ENCODE results near the gene SFI1. TPM values are rescaled to one million over a fixed set of nuclear protein-coding genes. Genes with fewer than 3 reads are reported as not detected.
"Not testable (repeated sequence)": the region's sequence is repeated elsewhere in the genome, so short reads cannot be mapped to it uniquely, and the experiment has no call there.

The SFI1 gene
- total and polyA plus RNA-seq, 2 experiments from 2014 or later, result 9.0 to 17.5 TPM

DNA sequence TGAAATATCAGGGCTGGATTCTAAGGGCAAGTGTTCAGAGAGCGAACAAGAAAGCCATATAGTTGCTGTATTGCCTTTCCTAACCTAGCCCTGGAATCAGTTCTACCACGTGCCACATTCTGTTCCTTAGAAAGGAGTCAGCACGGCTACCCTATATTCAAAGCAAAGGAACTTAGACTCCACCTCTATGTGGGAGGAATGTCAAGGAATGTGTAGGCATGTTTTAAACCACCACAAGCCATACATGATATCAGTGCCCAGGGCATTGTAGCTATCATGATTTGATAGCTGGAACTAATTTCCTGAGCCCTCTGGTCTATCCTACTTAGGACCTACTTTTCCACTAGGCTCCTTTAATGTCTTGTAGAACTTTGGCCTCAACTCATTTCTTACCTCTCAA lies 4.2 kb upstream of the SFI1 start:
- no peaks in the 10 kb centered on the region for H3K27me3 ChIP-seq (replicated peaks; ENCODE audit: insufficient read depth)
- WGBS, 2 experiments (ENCODE audit: low coverage in 1 of 2, low lambda C conversion rate in 2 of 2, missing lambda C conversion rate in 2 of 2), result 94 to 100% methylated on average over 3 of the region's 3 CpGs
- in situ Hi-C loops (cut with MboI), result no loop called here

DNA sequence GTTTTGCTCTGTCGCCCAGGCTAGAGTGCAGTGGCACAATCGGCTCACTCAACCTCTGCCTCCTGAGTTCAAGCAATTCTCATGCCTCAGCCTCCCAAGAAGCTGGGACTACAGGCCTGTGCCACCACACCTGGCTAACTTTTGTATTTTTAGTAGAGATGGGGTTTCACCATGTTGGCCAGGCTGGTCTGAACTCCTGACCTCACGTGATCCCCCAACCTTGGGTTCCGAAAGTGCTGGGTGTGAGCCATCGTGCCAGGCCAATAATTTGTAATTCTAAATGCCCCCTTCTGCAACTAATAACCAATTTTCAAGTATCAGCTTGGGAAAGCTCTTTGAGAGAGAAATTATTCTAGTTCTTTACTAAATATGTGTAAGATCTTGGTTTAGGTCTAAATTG lies 3.0 kb upstream of the SFI1 start:
- H3K79me2 ChIP-seq (ENCODE audit: insufficient read depth), result peaks cover 44% of the 10 kb centered on the region
- H3K27ac ChIP-seq; H4K20me1 ChIP-seq (ENCODE audit: insufficient read depth); H3K4me2 ChIP-seq (ENCODE audit: unreplicated experiment); H3K4me3 ChIP-seq; H3K27me3 ChIP-seq (replicated peaks; ENCODE audit: insufficient read depth); H3K9me2 ChIP-seq (ENCODE audit: insufficient read depth); DNase-seq; H3K36me3 ChIP-seq (ENCODE audit: low read depth); H3K9ac ChIP-seq; in situ Hi-C loops (cut with MboI); H2AFZ ChIP-seq; H3K9me3 ChIP-seq (ENCODE audit: low read depth): not testable (repeated sequence)
- peaks cover 10% of the 10 kb centered on the region; the same call in 1 of the 2 replicates for H3K4me1 ChIP-seq (ENCODE audit: insufficient read depth)
- 95 to 97% methylated on average over 5 of the region's 5 CpGs for WGBS, 2 experiments (ENCODE audit: low coverage in 1 of 2, low lambda C conversion rate in 2 of 2, missing lambda C conversion rate in 2 of 2)
- peaks cover 28% of the 10 kb centered on the region for H3F3A ChIP-seq (ENCODE audit: insufficient read depth)

More for the DNA sequence above, 4.2 kb upstream of the SFI1 start:
- Histone ChIP-seq H3K4me1 (ENCODE audit: insufficient read depth) (peaks cover 17% of the 10 kb centered on the region), H3K9me2 (ENCODE audit: insufficient read depth) (no peaks in the 10 kb centered on the region), H3F3A (ENCODE audit: insufficient read depth) (peaks cover 29% of the 10 kb centered on the region), H3K9ac (no peak overlapping the region), H3K79me2 (ENCODE audit: insufficient read depth) (peaks cover 44% of the 10 kb centered on the region), H3K4me3 (no peak overlapping the region), H3K4me2 (ENCODE audit: unreplicated experiment) (no peak overlapping the region), H3K9me3 (ENCODE audit: low read depth) (no peaks in the 10 kb centered on the region), H4K20me1 (ENCODE audit: insufficient read depth) (no peaks in the 10 kb centered on the region), H3K27ac (no peak overlapping the region), H3K36me3 (ENCODE audit: low read depth) (no peaks in the 10 kb centered on the region), H2AFZ (no peak overlapping the region)
- TF ChIP-seq EZH2 (IDR thresholded peaks at IDR 0.05; ENCODE audit: insufficient read depth, poor library complexity, severe bottlenecking), result no peak
- no peak for TF ChIP-seq EZH2phosphoT487 (IDR thresholded peaks at IDR 0.05; ENCODE audit: insufficient read depth, low read depth)
- no peak for DNase-seq

DNA sequence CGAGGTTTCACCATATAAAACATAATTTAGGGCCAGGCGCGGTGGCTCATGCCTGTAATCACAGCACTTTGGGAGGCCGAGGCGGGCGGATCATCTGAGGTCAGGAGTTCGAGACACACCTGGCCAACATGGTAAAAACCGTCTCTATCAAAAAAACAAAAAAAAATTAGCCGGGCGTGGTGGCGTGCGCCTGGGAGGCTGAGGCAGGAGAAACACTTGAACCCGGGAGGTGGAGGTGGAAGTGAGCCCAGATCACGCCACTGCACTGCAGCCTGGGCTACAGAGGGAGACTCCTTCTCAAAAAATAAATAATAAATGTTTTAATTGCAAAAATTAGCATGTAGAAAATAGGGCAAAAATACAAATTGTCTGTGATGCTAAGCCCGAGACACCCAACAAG lies 993 bp upstream of the SFI1 start:
- H3K9me2 ChIP-seq (ENCODE audit: insufficient read depth), result no peaks in the 10 kb centered on the region
- H3K4me2 ChIP-seq (ENCODE audit: unreplicated experiment), result peak overlapping the region; percentile 87
- H4K20me1 ChIP-seq (ENCODE audit: insufficient read depth), result no peaks in the 10 kb centered on the region
- H3K36me3 ChIP-seq (ENCODE audit: low read depth), result no peaks in the 10 kb centered on the region
- H3K9ac ChIP-seq, result peak overlapping the region; percentile 83
- TF ChIP-seq EZH2 (IDR thresholded peaks at IDR 0.05; ENCODE audit: insufficient read depth, poor library complexity, severe bottlenecking), result no peak
- TF ChIP-seq EZH2phosphoT487 (IDR thresholded peaks at IDR 0.05; ENCODE audit: insufficient read depth, low read depth), result no peak
- H3F3A ChIP-seq (ENCODE audit: insufficient read depth), result peaks cover 21% of the 10 kb centered on the region
- DNase-seq, result no peak
- no peaks in the 10 kb centered on the region for H3K9me3 ChIP-seq (ENCODE audit: low read depth)
- H3K27ac ChIP-seq, result peak overlapping the region; percentile 80
- H2AFZ ChIP-seq, result peak overlapping the region; percentile 99
- H3K4me1 ChIP-seq (ENCODE audit: insufficient read depth), result peaks cover 6% of the 10 kb centered on the region; the same call in 1 of the 2 replicates
- WGBS, 2 experiments (ENCODE audit: low coverage in 1 of 2, low lambda C conversion rate in 2 of 2, missing lambda C conversion rate in 2 of 2), result 67 to 71% methylated on average over 15 of the region's 15 CpGs
- peak overlapping the region; percentile 95 for H3K4me3 ChIP-seq
- peaks cover 37% of the 10 kb centered on the region for H3K79me2 ChIP-seq (ENCODE audit: insufficient read depth)
- in situ Hi-C loops (cut with MboI), result no loop called here
- no peaks in the 10 kb centered on the region for H3K27me3 ChIP-seq (replicated peaks; ENCODE audit: insufficient read depth)

DNA sequence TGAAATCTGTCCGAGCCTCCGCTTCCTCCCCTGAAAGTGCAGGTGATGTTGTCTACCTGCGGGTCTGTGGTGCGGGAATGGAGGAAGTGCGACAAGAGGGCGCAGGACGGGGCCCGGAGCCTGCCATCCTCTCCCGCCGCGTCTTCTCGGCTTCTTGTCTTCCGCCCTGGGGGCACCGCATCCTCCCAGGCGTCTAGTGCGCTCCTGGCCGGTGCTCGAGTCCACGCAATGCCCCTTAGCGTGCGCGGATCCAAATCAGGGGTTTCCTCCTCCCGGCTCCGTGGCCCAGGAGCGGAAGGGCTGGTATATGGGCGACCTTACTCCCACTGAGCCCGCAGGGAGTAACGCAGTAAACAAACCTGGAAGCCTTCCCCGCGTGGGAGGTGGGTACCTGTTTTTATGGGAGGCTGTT lies 405 bp downstream of the SFI1 start:
- in situ Hi-C loops (cut with MboI), result no loop called here
- Histone ChIP-seq H3K79me2 (ENCODE audit: insufficient read depth) (peaks cover 27% of the 10 kb centered on the region), H3K27me3 (replicated peaks; ENCODE audit: insufficient read depth) (no peaks in the 10 kb centered on the region), H3K9ac (peak overlapping the region; percentile 83), H3K9me3 (ENCODE audit: low read depth) (no peaks in the 10 kb centered on the region), H3K36me3 (ENCODE audit: low read depth) (no peaks in the 10 kb centered on the region), H3K4me2 (ENCODE audit: unreplicated experiment) (peak overlapping the region; percentile 87), H3F3A (ENCODE audit: insufficient read depth) (peaks cover 7% of the 10 kb centered on the region; the same call in 1 of the 2 replicates), H2AFZ (peak overlapping the region; percentile 99), H3K27ac (peak overlapping the region; percentile 80), H3K9me2 (ENCODE audit: insufficient read depth) (no peaks in the 10 kb centered on the region), H3K4me3 (peak overlapping the region; percentile 95), H3K4me1 (ENCODE audit: insufficient read depth) (no peaks in the 10 kb centered on the region), H4K20me1 (ENCODE audit: insufficient read depth) (no peaks in the 10 kb centered on the region)
- 0 to 1% methylated on average over 29 to 30 of the region's 30 CpGs for WGBS, 2 experiments (ENCODE audit: low coverage in 1 of 2, low lambda C conversion rate in 2 of 2, missing lambda C conversion rate in 2 of 2)
- TF ChIP-seq EZH2phosphoT487 (IDR thresholded peaks at IDR 0.05; ENCODE audit: insufficient read depth, low read depth), result no peak
- no peak for TF ChIP-seq EZH2 (IDR thresholded peaks at IDR 0.05; ENCODE audit: insufficient read depth, poor library complexity, severe bottlenecking)
- peak; percentile 60 for DNase-seq
